HG03108 (cell line): ENCODE results near the gene TTL.

Experiments
- ATAC-seq: cut with Tn5 transposase; IDR thresholded peaks from one replicate; pipeline ENCODE4 v1.9.1; 2021; ENCODE audit warnings: moderate library complexity; ENCODE audit not compliant: unreplicated experiment

The TTL gene

GRCh38 chr2:112580084-112580483 lies 98.1 kb downstream of the TTL start:
- ATAC-seq, result no peak

- ATAC-seq, result no peak
Observed at GRCh38 chr2:112582314-112582746, 100.4 kb downstream of the TTL start.

- no peak for ATAC-seq
Observed at GRCh38 chr2:112583497-112584133, 101.7 kb downstream of the TTL start.

GRCh38 chr2:112584134-112584890 lies 102.4 kb downstream of the TTL start, which contains the start of gene CHCHD5:
CHCHD5 (plus strand) TSS chr2:112584609; CDS start chr2:112584648, 39 bp downstream.
- ATAC-seq, result peak; percentile 86

- no peak for ATAC-seq
Observed at GRCh38 chr2:112584891-112585250, 102.9 kb downstream of the TTL start.

- ATAC-seq, result no peak
Observed at GRCh38 chr2:112585400-112585799, 103.4 kb downstream of the TTL start.

- ATAC-seq, result no peak
Observed at GRCh38 chr2:112585873-112586464, 104.0 kb downstream of the TTL start.

GRCh38 chr2:112588611-112589045 lies 106.7 kb downstream of the TTL start:
- no peak for ATAC-seq
